Endothelial cell of umbilical vein (primary cell): Measurements from ENCODE around the gene STK39. TPM values are rescaled to one million over a fixed set of nuclear protein-coding genes. Genes with fewer than 3 reads are reported as not detected.
A peak's percentile ranks its signal among the peaks of the same experiment; 100 is the strongest.

Experiments
- BruUV-seq: library from RNA; stranded (reverse); fragments of 400-500 nt; replicated peaks from 2 replicates; lab custom pipeline; 2021; lab: Mats Ljungman, UMichigan
- CTCF ChIA-PET: fragments of 300-600, 350-600 bp; sonication (Branson Sonifier 250); formaldehyde crosslinking; loops from one replicate; lab custom pipeline; 2021; ENCODE audit warnings: antibody characterized with exemption, inconsistent platforms; lab: Charles Lee
- POLR2A ChIA-PET: fragments of 300-600, 350-600 bp; sonication (Branson Sonifier 250); formaldehyde crosslinking; loops from one replicate; lab custom pipeline; 2021; ENCODE audit warnings: antibody characterized with exemption, inconsistent platforms; lab: Charles Lee
- DNase-seq: peaks from one replicate; pipeline ENCODE4 v3.0.0-alpha.2; 2011; ENCODE audit warnings: low read depth, low spot score
- FAIRE-seq: peaks from 2 replicates; lab custom pipeline; 2011; peaks lifted over from hg19 to GRCh38; lab: Jason Lieb, UNC
- H2AFZ ChIP-seq: 2 replicates; pipeline ENCODE4 v1.6.0; 2012; ENCODE audit warnings: low read depth, low read length, control low read depth, inconsistent platforms
- H3K27ac ChIP-seq: 2 replicates; pipeline ENCODE4 v1.5.1; 2011; ENCODE audit warnings: low read depth, mild to moderate bottlenecking, control low read depth, low read length, moderate library complexity; ENCODE audit not compliant: insufficient read depth
- H3K27me3 ChIP-seq, 2 experiments: 2 replicates each; pipeline versions ENCODE4 v1.6.0 to v1.6.1; 2011; ENCODE audit warnings: low read length in 2 of 2, mixed read lengths in 1 of 2; ENCODE audit not compliant: control insufficient read depth in 2 of 2, insufficient read depth in 2 of 2
- H3K36me3 ChIP-seq, 2 experiments: 2 replicates in 1 of 2; 3 replicates in 1 of 2; pipeline ENCODE4 v1.5.1; 2011; ENCODE audit warnings: low read length in 2 of 2, mild to moderate bottlenecking in 1 of 2, moderate library complexity in 1 of 2; ENCODE audit not compliant: control insufficient read depth in 2 of 2, insufficient read depth in 2 of 2; ENCODE audit errors: extremely low read depth in 1 of 2
- H3K4me1 ChIP-seq: 3 replicates; pipeline ENCODE4 v1.5.1; 2011; ENCODE audit warnings: mild to moderate bottlenecking, low read length; ENCODE audit not compliant: control insufficient read depth, insufficient read depth; ENCODE audit errors: extremely low read depth
- H3K4me2 ChIP-seq: 2 replicates; pipeline ENCODE4 v1.6.1; 2011; ENCODE audit warnings: low read length, control low read depth, mixed read lengths; ENCODE audit not compliant: insufficient read depth
- H3K4me3 ChIP-seq, 3 experiments: fragments of 200-600 bp in 1 of 3; sonication (generic), shearing (Covaris generic) in 1 of 3; replicated peaks in 1 of 3; 2 replicates each; pipeline ENCODE4 v1.5.1; 2011 to 2016; ENCODE audit warnings: control low read depth in 3 of 3, low read length in 3 of 3, mild to moderate bottlenecking in 2 of 3, inconsistent platforms in 1 of 3, low read depth in 1 of 3, moderate library complexity in 1 of 3; ENCODE audit not compliant: insufficient read depth in 1 of 3
- H3K79me2 ChIP-seq: 2 replicates; pipeline ENCODE4 v1.6.0; 2012; ENCODE audit warnings: low read length, inconsistent platforms; ENCODE audit not compliant: control insufficient read depth, insufficient read depth
- H3K9ac ChIP-seq: replicated peaks from 2 replicates; pipeline ENCODE3; 2011; ENCODE audit warnings: low read length, control low read depth; ENCODE audit not compliant: insufficient read depth; ENCODE audit errors: extremely low read depth
- H3K9me1 ChIP-seq: replicated peaks from 3 replicates; pipeline ENCODE4 v1.6.0; 2011; ENCODE audit warnings: mild to moderate bottlenecking, low read length; ENCODE audit not compliant: control insufficient read depth, insufficient read depth; ENCODE audit errors: extremely low read depth
- H3K9me3 ChIP-seq: replicated peaks from 2 replicates; pipeline ENCODE4 v1.5.1; 2012; ENCODE audit warnings: low read length, inconsistent platforms; ENCODE audit not compliant: control insufficient read depth, insufficient read depth
- H4K20me1 ChIP-seq: replicated peaks from 2 replicates; pipeline ENCODE3; 2011; ENCODE audit warnings: mild to moderate bottlenecking, low read length; ENCODE audit not compliant: control insufficient read depth, insufficient read depth; ENCODE audit errors: extremely low read depth
- CTCF ChIP-seq, 2 donors: IDR thresholded peaks; 1 replicate in 1 of 2; 2 replicates in 1 of 2; pipeline ENCODE4 v1.5.1; 2011; ENCODE audit warnings: low read length in 2 of 2, mild to moderate bottlenecking in 2 of 2, moderate library complexity in 2 of 2, control low read depth in 1 of 2, inconsistent platforms in 1 of 2, low read depth in 1 of 2; ENCODE audit not compliant: insufficient read depth in 1 of 2; ENCODE audit errors: extremely low read depth in 1 of 2
- EZH2 ChIP-seq: IDR thresholded peaks from 2 replicates; pipeline ENCODE4 v1.6.1; 2012; ENCODE audit warnings: borderline replicate concordance, low read depth, mild to moderate bottlenecking, moderate library complexity, low read length, inconsistent platforms; ENCODE audit not compliant: severe bottlenecking
- FOS ChIP-seq: IDR thresholded peaks from 2 replicates; pipeline ENCODE4 v1.6.1; 2011; ENCODE audit warnings: mild to moderate bottlenecking, low read length, moderate library complexity, borderline replicate concordance; ENCODE audit not compliant: insufficient read depth
- GATA2 ChIP-seq: IDR thresholded peaks from 2 replicates; pipeline ENCODE4 v1.7.0; 2011; ENCODE audit warnings: low read depth, mild to moderate bottlenecking, moderate library complexity, mixed read lengths, low read length; ENCODE audit not compliant: insufficient read length, insufficient read depth
- POLR2A ChIP-seq: IDR thresholded peaks from 2 replicates; pipeline ENCODE4 v1.6.1; 2012; ENCODE audit warnings: low read depth, mild to moderate bottlenecking, control low read depth, low read length
- POLR2AphosphoS5 ChIP-seq: IDR thresholded peaks from 2 replicates; pipeline ENCODE4 v1.6.1; 2012; ENCODE audit warnings: low read depth, mild to moderate bottlenecking, control low read depth, low read length, moderate library complexity; ENCODE audit not compliant: insufficient read depth
- dilution Hi-C: fragments of 300-500 bp; cut with MboI; formaldehyde crosslinking; loops from one replicate; pipeline ENCODE4 v1.15.0; 2019; ENCODE audit warnings: low sequenced_read_pairs; ENCODE audit not compliant: extremely low pct_ligation_motif_present
- intact Hi-C: fragments of 100-400 bp; cut with micrococcal nuclease; formaldehyde crosslinking; loops from one replicate; pipeline ENCODE4 v1.10.0; 2022
- polyA plus RNA-seq, 4 experiments: library from polyadenylated mRNA; depleted of rRNA in 3 of 4; stranded (reverse) in 3 of 4; unstranded in 1 of 4; fragments of >200 nt; gene quantifications; 2 replicates each; pipeline versions ENCODE4 v1.2.1 to v1.2.3, GENCODE V29; 2011 to 2012; ENCODE audit warnings: missing spikeins in 1 of 4
- total RNA-seq: library from RNA; stranded (reverse); gene quantifications from 2 replicates; pipeline ENCODE4 v1.2.3, GENCODE V29; 2021

The STK39 gene
- total and polyA plus RNA-seq, 2 donors (not counting 3 experiments of a cell fraction or from before 2014, with no cell fraction given) = 4.6 to 13.1 TPM

- Histone ChIP-seq H4K20me1 (no peaks in the 10 kb centered on the region), H3K36me3 (no peaks in the 10 kb centered on the region), H3K27me3 (no peaks in the 10 kb centered on the region), H2AFZ (no peak overlapping the region), H3K4me1 (peaks cover 17% of the 10 kb centered on the region), H3K4me2 (peak overlapping the region; percentile 52), H3K4me3 (no peak overlapping the region), H3K79me2 (peaks cover 3% of the 10 kb centered on the region), H3K9ac (peak overlapping the region; percentile 49), H3K27ac (peak overlapping the region; percentile 50), H3K9me1 (no peaks in the 10 kb centered on the region), H3K9me3 (no peaks in the 10 kb centered on the region)
- CTCF ChIA-PET = no interaction called here
- DNase-seq (no peak), FAIRE-seq (peak; percentile 35)
- dilution Hi-C loops = no loop called here
- intact Hi-C loops = loop anchor here (2.0 kb wide), 1 partner anchor 18 kb away; no protein-coding TSS in a partner anchor
- POLR2A ChIA-PET = no interaction called here
- BruUV-seq = no TSS peak
- no peak for TF ChIP-seq FOS
- no peak for TF ChIP-seq CTCF (IDR thresholded peaks at IDR 0.05; ENCODE audit: extremely low read depth in 1 of 2, insufficient read depth in 1 of 2, low read depth in 1 of 2, low read length in 2 of 2)
- no peak for TF ChIP-seq EZH2
- TF ChIP-seq POLR2A = no peak
These were observed 37.0 kb downstream of the STK39 start for GRCh38 chr2:168210216-168210894.

GRCh38 chr2:168208652-168209051, 38.7 kb downstream of the STK39 start:
- no peaks in the 10 kb centered on the region for H4K20me1 ChIP-seq
- H3K27me3 ChIP-seq = no peaks in the 10 kb centered on the region
- H3K9me1 ChIP-seq = no peaks in the 10 kb centered on the region
- TF ChIP-seq POLR2AphosphoS5 (no peak), GATA2 (no peak)
- peaks cover 17% of the 10 kb centered on the region for H3K4me1 ChIP-seq
- H3K9ac ChIP-seq = no peak overlapping the region
- no peak overlapping the region for H2AFZ ChIP-seq
- no TSS peak for BruUV-seq
- H3K4me2 ChIP-seq = no peak overlapping the region
- H3K79me2 ChIP-seq = peaks cover 3% of the 10 kb centered on the region
- H3K36me3 ChIP-seq = no peaks in the 10 kb centered on the region
- ChIA-PET POLR2A (no interaction called here), CTCF (interaction anchor here (1.0 kb wide), 1 partner anchor 12 kb away, joined by 3 read pairs; no protein-coding TSS in a partner anchor)
- H3K4me3 ChIP-seq = no peak overlapping the region
- FAIRE-seq = no peak
- DNase-seq = no peak
- no peak overlapping the region for H3K27ac ChIP-seq
- intact Hi-C loops (no loop called here), dilution Hi-C loops (no loop called here)
- H3K9me3 ChIP-seq = no peaks in the 10 kb centered on the region
